Heart left ventricle (tissue), 16 donors: Measurements from ENCODE around the gene MUL1. TPM values are rescaled to one million over a fixed set of nuclear protein-coding genes. Genes with fewer than 3 reads are reported as not detected.
A peak's percentile ranks its signal among the peaks of the same experiment; 100 is the strongest.

Source experiments
- ATAC-seq, 4 donors: fragments of 200-7000 bp; cut with Tn5 transposase; one replicate each; pipeline ENCODE4 v1.9.1; 2020 to 2022; ENCODE audit warnings: moderate library complexity in 4 of 4, mild to moderate bottlenecking in 3 of 4, moderate number of reproducible peaks in 1 of 4
- DNase-seq, 5 donors: peaks; one replicate each; pipeline ENCODE4 v3.0.0-alpha.2; 2020
- H3K27ac ChIP-seq, 12 donors: fragments of 200-600 bp; sonication (generic) in 4 of 12; one replicate each; pipeline versions ENCODE4 v1.5.0 to v1.8.0; 2016 to 2022; ENCODE audit warnings: mild to moderate bottlenecking in 2 of 12
- H3K27me3 ChIP-seq, 9 donors: fragments of 200-600 bp; sonication (generic) in 2 of 9; one replicate each; pipeline versions ENCODE4 v1.5.1 to v1.8.0; 2016 to 2022; ENCODE audit warnings: mild to moderate bottlenecking in 3 of 9
- H3K36me3 ChIP-seq, 9 donors: fragments of 200-600 bp; sonication (generic) in 2 of 9; one replicate each; pipeline versions ENCODE4 v1.5.0 to v1.8.0; 2018 to 2022; ENCODE audit warnings: mild to moderate bottlenecking in 2 of 9
- H3K4me1 ChIP-seq, 12 donors: fragments of 200-600 bp; sonication (generic) in 4 of 12; one replicate each; pipeline versions ENCODE4 v1.5.0 to v1.8.0; 2016 to 2022; ENCODE audit warnings: mild to moderate bottlenecking in 3 of 12
- H3K4me3 ChIP-seq, 12 donors: fragments of 200-600 bp; sonication (generic) in 4 of 12; one replicate each; pipeline versions ENCODE4 v1.5.0 to v1.8.0; 2017 to 2022; ENCODE audit warnings: mild to moderate bottlenecking in 9 of 12, moderate library complexity in 4 of 12
- H3K9me3 ChIP-seq, 12 donors: fragments of 200-600 bp; sonication (generic) in 4 of 12; one replicate each; pipeline versions ENCODE4 v1.5.0 to v1.8.0; 2016 to 2022; ENCODE audit warnings: mild to moderate bottlenecking in 1 of 12
- POLR2A ChIP-seq, 2 donors: fragments of 450-650 bp; IDR thresholded peaks; one replicate each; pipeline ENCODE4 v1.6.1; 2017; ENCODE audit warnings: antibody characterized with exemption in 2 of 2, mild to moderate bottlenecking in 2 of 2, moderate library complexity in 2 of 2
- WGBS, 4 donors: extraction: QIAGEN DNeasy Blood & Tissue Kit in 2 of 4; methylation state at CpG; one replicate each; pipeline versions ENCODE4 v1.1.5 to v1.1.7; 2013 to 2018; 5-methylcytosine and 5-hydroxymethylcytosine counted together
- intact Hi-C, 10 donors: fragments of 100-400 bp; cut with DNase I; formaldehyde crosslinking; loops; one replicate each; pipeline versions ENCODE4 v1.11.1 to v1.14.2; 2022
- polyA plus RNA-seq, 2 donors: library from polyadenylated mRNA; stranded (reverse); fragments of 200-250 nt; gene quantifications; one replicate each; pipeline ENCODE4 v1.2.3, GENCODE V29; 2013
- total RNA-seq, 9 donors: library from RNA; depleted of rRNA in 2 of 9; stranded (reverse); fragments of >200 nt in 2 of 9; fragmentation: NEBNext Ultra II Directional in 3 of 9; extraction: Animal tissue kit (Norgen Biotek cat#: 25700) in 3 of 9; gene quantifications; one replicate each; pipeline versions ENCODE4 v1.1.0 to v1.2.4, GENCODE V29; 2016 to 2023
- TF ChIP-seq, protein P1 (sequence below), 12 donors: fragments of 200-600 bp; sonication (generic) in 4 of 12; IDR thresholded peaks; one replicate each; pipeline versions ENCODE4 v1.5.0 to v1.8.0; 2018 to 2022; ENCODE audit warnings: antibody characterized with exemption in 12 of 12, mild to moderate bottlenecking in 5 of 12
- donor health status: ischemic (EF 13 %, LVEDD 7.1; RV severe dilation, severe dysfunction).
- donor health status: healthy with polysubstance abuse.
- donor health status: DM: no; HTN: yes; CAD: no.
- donor health status: DM: no; HTN: no; CAD: no.
- donor health status: ischemic (EF 25% LVEDD 6.9; RV normal size, moderate dysfunction).
- donor health status: ischemic (EF 25% LVEDD 5.7; RV mildly dilated, moderate dysfunction).
- donor health status: healthy.
- donor health status: DM: yes; HTN: yes; CAD: no.
- donor health status: ischemic (EF 35%, LVEDD 5.7; RV mildly dilated, moderate dysfunction).
- donor health status: nonischemic (EF 11% LVEDD 7.7; RV severe dilation, severe dysfunction).
- donor health status: DM: yes; HTN: yes; CAD: no.
- donor health status: PGD.
- donor health status: ischemic (EF 29% LVEDD 5.4; RV normal size, mild dysfunction).
- donor health status: nonischemic (EF 23%, LVEDD 6.1; RV moderate dilation, normal function).

Gene MUL1
- total and polyA plus RNA-seq, 11 donors, result 12.4 to 57.3 (median 41.2) TPM

DNA sequence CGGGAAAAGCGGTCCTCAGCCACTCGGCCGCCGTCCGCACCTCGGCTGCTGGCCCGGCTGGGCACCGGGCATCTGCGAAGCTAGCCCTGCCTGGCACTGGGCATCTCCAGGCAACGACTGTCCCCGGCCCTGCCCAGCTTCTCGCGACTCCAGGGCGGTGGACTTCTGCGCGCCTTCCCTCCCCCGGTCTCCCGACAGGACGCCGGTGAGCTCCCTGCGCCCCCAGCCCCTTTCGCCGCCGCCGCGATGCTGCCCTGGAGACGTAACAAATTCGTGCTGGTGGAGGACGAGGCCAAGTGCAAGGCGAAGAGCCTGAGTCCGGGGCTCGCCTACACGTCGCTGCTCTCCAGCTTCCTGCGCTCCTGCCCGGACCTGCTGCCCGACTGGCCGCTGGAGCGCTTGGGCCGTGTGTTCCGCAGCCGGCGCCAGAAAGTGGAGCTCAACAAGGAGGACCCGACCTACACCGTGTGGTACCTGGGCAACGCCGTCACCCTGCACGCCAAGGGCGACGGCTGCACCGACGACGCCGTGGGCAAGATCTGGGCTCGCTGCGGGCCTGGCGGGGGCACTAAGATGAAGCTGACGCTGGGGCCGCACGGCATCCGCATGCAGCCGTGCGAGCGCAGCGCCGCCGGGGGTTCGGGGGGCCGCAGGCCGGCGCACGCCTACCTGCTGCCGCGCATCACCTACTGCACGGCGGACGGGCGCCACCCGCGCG, 44.9 kb upstream of the MUL1 start:
- no peak for TF ChIP-seq POLR2A (IDR thresholded peaks at IDR 0.05)
- TF ChIP-seq, protein P1, sequence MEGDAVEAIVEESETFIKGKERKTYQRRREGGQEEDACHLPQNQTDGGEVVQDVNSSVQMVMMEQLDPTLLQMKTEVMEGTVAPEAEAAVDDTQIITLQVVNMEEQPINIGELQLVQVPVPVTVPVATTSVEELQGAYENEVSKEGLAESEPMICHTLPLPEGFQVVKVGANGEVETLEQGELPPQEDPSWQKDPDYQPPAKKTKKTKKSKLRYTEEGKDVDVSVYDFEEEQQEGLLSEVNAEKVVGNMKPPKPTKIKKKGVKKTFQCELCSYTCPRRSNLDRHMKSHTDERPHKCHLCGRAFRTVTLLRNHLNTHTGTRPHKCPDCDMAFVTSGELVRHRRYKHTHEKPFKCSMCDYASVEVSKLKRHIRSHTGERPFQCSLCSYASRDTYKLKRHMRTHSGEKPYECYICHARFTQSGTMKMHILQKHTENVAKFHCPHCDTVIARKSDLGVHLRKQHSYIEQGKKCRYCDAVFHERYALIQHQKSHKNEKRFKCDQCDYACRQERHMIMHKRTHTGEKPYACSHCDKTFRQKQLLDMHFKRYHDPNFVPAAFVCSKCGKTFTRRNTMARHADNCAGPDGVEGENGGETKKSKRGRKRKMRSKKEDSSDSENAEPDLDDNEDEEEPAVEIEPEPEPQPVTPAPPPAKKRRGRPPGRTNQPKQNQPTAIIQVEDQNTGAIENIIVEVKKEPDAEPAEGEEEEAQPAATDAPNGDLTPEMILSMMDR (IDR thresholded peaks at IDR 0.05), result no peak
- Histone ChIP-seq H3K27ac (peak overlapping the region in 9 of 12 donors; percentile 54 to 87 (median 70)), H3K9me3 (no peaks in the 10 kb centered on the region), H3K4me1 (peaks cover 0 to 42% (median 19%) of the 10 kb centered on the region in 12 donors), H3K27me3 (peaks cover 6 to 42% (median 14%) of the 10 kb centered on the region in 9 donors), H3K4me3 (peak overlapping the region; percentile 35 to 62 (median 52)), H3K36me3 (no peaks in the 10 kb centered on the region)
- DNase-seq (peak in 2 of 5 donors; percentile 26 to 38), ATAC-seq (peak in 2 of 4 donors; percentile 14 to 30)
- intact Hi-C loops, result no loop called here
- 1 to 2% (median 1%) methylated on average over 21 to 82 of the region's 82 CpGs for WGBS, 4 donors

DNA sequence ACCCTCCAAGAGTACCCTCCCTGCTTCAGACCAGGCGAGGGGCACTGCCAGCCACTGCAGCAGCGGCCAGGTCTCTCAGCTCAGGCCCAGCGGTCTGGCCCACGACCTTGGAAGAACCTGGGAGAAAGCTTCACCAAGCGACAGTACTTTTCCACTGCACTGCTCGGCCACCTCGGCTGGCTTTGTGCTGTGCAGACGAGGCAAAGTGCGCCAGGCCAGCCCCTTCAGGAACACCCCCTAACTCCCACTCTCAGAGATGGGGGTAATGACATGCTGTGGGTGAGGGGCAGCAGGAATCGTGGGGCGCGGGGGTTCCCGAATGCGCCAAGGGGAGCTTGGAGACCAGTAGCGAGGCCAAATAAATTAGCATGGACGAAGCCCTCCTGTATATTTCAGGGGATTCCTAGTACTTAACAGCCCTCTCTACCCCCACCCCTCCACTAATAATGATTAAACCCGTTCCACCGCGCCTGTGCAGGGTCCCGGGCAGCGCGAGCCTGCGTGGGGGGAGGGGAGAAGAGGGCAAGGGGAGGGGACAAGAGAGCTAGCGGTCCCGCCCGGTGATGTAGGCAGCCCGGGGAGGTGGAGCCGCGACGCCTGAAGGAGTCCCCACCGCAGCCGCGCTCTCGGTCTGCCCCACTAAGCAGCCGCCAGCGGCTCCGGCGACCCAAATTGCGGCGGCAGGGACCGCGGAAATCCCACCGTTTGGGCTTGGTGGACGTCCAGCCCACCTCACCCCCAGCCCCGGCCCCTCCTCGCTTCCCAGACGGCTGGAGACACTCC, 44.2 kb upstream of the MUL1 start, which contains the start of gene FAM43B:
TSS of gene FAM43B (plus strand) at position 629 of the 783 bp plus-strand sequence. CDS start 401 bp downstream, outside the sequence.
- Histone ChIP-seq H3K9me3 (no peaks in the 10 kb centered on the region), H3K4me3 (peak within 1 kb of the TSS; percentile 35 to 62 (median 52)), H3K27ac (peak within 1 kb of the TSS in 11 of 12 donors; percentile 54 to 87 (median 70)), H3K36me3 (no peaks in the 10 kb centered on the region), H3K4me1 (peaks cover 0 to 42% (median 19%) of the 10 kb centered on the region in 12 donors), H3K27me3 (peaks cover 6 to 42% (median 14%) of the 10 kb centered on the region in 9 donors)
- peak in 1 of 2 donors; percentile 24 for TF ChIP-seq POLR2A (IDR thresholded peaks at IDR 0.05)
- TF ChIP-seq, protein P1 (IDR thresholded peaks at IDR 0.05), result no peak
- intact Hi-C loops, result no loop called here
- ATAC-seq (peak; percentile 82 to 95 (median 94)), DNase-seq (peak; percentile 84 to 93 (median 86))
- 3 to 9% (median 4%) methylated on average over 38 to 47 of the region's 47 CpGs for WGBS, 4 donors

DNA sequence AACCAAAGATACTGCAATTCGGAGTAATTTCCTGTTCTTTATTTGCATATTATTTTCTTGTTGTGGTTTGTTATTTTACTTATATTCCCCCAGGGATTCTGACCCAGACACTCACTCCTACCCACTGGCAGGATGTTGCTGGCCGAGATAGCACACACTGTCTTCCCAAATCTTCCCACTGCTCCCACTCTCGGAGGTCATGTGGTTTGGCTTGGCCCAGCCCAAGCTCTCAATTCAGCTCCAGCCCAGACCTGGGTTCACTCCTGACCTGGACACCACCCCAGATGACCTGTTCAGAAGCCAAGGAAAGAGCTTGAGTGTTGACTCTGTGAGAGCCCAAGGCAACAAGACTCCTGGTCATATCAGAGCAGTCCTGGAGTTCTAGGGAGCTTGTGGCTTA, 43.2 kb upstream of the MUL1 start:
- Histone ChIP-seq H3K9me3 (no peaks in the 10 kb centered on the region), H3K36me3 (no peaks in the 10 kb centered on the region), H3K4me3 (peak overlapping the region in 1 of 12 donors; percentile 61), H3K27me3 (peaks cover 6 to 42% (median 17%) of the 10 kb centered on the region in 9 donors), H3K27ac (peak overlapping the region in 9 of 12 donors; percentile 54 to 87 (median 74)), H3K4me1 (peaks cover 0 to 42% (median 19%) of the 10 kb centered on the region in 12 donors)
- DNase-seq (peak in 3 of 5 donors; percentile 34 to 45 (median 36)), ATAC-seq (peak in 3 of 4 donors; percentile 13 to 34 (median 29))
- intact Hi-C loops, result no loop called here
- 29 to 63% (median 41%) methylated on average over 3 of the region's 3 CpGs for WGBS, 4 donors
- TF ChIP-seq, protein P1 (IDR thresholded peaks at IDR 0.05), result no peak
- no peak for TF ChIP-seq POLR2A (IDR thresholded peaks at IDR 0.05)

DNA sequence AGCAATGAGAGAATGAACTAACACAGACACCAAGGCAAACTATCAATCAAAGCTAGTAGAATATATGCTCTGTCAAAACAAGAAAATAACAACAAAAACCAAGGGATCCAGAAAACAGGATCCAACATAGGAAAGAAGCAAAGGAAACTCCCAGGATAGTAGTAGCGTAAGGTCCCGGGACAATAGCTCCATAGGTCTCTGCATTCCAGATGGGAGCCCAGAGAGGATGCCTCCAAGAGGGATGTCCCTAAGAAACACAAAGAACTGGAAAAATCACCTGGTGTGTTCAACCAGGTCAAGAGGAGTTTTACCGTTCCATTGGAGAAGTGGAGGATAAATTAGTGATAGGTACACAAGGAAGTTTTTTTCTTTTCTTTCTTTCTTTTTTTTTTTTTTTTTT, 38.7 kb upstream of the MUL1 start:
- peaks cover 0 to 10% (median 0%) of the 10 kb centered on the region in 12 donors for H3K4me1 ChIP-seq
- no peak for ATAC-seq
- 72 to 88% (median 82%) methylated on average over 3 of the region's 3 CpGs for WGBS, 4 donors
- DNase-seq, result no peak
- TF ChIP-seq, protein P1 (IDR thresholded peaks at IDR 0.05), result no peak
- TF ChIP-seq POLR2A (IDR thresholded peaks at IDR 0.05), result no peak
- H3K9me3 ChIP-seq, result no peaks in the 10 kb centered on the region
- no peak overlapping the region for H3K27ac ChIP-seq
- intact Hi-C loops, result no loop called here
- H3K4me3 ChIP-seq, result no peak overlapping the region
- H3K27me3 ChIP-seq, result peaks cover 0 to 16% (median 2%) of the 10 kb centered on the region in 9 donors
- no peaks in the 10 kb centered on the region for H3K36me3 ChIP-seq
